ENCODE data around the gene P2RX5.

The P2RX5 gene

DNA sequence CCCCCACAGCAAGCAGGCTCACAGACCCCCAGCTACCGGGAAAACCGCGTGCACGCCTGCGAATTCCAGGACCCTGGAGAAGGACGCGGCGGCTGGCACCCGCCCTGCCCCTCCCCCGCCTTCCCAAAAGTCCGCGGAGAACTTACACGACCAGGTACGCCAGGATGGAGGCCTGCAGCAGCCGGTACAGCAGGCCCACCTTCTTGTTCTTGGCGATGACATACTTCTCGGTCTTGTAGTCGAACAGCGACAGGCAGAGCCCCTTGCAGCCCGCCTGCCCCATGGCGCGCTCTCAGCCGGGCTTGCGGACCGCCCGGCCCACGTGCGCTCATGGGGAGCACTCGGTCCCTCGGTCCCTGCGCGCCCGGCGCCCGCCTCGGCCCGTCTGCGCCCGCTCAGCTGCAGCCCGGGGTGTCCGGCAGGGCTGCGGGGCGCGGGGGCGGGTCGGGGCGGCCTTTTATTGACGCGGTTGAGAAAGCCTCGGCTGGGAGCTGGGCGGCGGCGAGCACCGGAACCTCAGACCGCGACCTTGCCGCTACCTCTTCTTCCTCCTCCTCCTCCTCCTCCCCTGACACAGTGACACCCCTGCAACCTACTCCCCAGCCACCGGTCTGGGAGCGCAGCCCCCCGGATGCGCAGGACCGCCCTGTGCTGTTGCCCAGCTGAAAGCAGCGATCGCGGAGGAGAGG lies at the start of gene P2RX5 (continued):
- TF ChIP-seq ZNF629 (tag by site-specific recombination; IDR thresholded peaks at IDR 0.05), result no peak
- TF ChIP-seq, protein P1, sequence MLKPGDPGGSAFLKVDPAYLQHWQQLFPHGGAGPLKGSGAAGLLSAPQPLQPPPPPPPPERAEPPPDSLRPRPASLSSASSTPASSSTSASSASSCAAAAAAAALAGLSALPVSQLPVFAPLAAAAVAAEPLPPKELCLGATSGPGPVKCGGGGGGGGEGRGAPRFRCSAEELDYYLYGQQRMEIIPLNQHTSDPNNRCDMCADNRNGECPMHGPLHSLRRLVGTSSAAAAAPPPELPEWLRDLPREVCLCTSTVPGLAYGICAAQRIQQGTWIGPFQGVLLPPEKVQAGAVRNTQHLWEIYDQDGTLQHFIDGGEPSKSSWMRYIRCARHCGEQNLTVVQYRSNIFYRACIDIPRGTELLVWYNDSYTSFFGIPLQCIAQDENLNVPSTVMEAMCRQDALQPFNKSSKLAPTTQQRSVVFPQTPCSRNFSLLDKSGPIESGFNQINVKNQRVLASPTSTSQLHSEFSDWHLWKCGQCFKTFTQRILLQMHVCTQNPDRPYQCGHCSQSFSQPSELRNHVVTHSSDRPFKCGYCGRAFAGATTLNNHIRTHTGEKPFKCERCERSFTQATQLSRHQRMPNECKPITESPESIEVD (tag by site-specific recombination; IDR thresholded peaks at IDR 0.05), result no peak
- TF ChIP-seq, protein P2, sequence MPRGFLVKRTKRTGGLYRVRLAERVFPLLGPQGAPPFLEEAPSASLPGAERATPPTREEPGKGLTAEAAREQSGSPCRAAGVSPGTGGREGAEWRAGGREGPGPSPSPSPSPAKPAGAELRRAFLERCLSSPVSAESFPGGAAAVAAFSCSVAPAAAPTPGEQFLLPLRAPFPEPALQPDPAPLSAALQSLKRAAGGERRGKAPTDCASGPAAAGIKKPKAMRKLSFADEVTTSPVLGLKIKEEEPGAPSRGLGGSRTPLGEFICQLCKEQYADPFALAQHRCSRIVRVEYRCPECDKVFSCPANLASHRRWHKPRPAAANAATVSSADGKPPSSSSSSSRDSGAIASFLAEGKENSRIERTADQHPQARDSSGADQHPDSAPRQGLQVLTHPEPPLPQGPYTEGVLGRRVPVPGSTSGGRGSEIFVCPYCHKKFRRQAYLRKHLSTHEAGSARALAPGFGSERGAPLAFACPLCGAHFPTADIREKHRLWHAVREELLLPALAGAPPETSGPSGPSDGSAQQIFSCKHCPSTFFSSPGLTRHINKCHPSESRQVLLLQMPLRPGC (tag by site-specific recombination; IDR thresholded peaks at IDR 0.05), result no peak

DNA sequence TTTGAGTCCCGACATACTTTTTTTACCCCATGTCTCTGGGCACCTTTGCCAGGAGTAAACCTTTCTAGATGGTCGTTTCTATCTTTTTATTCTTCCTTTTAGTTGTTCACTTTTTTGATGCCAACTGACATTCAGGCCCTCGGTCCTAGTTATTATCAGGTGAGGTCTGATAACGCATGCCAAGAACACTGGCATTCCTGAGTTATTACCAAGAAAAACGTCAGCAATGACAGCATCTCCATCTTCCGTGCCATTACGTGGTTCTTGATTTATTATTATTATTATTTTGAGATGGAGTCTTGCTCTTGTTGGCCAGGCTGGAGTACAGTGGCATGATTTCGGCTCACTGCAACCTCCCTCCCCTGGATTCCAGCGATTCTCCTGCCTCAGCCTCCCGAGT lies 49.1 kb upstream of the P2RX5 start:
- Histone ChIP-seq H3K9me3 (ENCODE audit: control insufficient read depth, insufficient read depth, low read depth, low read length) (no peaks in the 10 kb centered on the region), H3K4me1 (ENCODE audit: control insufficient read depth, insufficient read depth, low read length) (no peaks in the 10 kb centered on the region), H3K36me3 (ENCODE audit: control insufficient read depth in 2 of 2, insufficient read depth in 1 of 2, low read length in 2 of 2) (no peaks in the 10 kb centered on the region), H3K4me3 (ENCODE audit: low read depth, low read length) (no peak overlapping the region), H3K27ac (ENCODE audit: extremely low read depth, low read depth, low read length) (no peak overlapping the region)
- TF ChIP-seq ZBTB20 (tag by site-specific recombination; IDR thresholded peaks at IDR 0.05) (no peak), BCL6B (tag by site-specific recombination; IDR thresholded peaks at IDR 0.05) (no peak), ZNF10 (tag by site-specific recombination; IDR thresholded peaks at IDR 0.05) (no peak), ZBTB6 (tag by site-specific recombination; IDR thresholded peaks at IDR 0.05) (no peak), ZBTB17 (tag by site-specific recombination; IDR thresholded peaks at IDR 0.05) (no peak), SCRT1 (tag by site-specific recombination; IDR thresholded peaks at IDR 0.05; ENCODE audit: borderline replicate concordance) (no peak), ZSCAN16 (tag by site-specific recombination; IDR thresholded peaks at IDR 0.05) (no peak), ZNF132 (tag by site-specific recombination; IDR thresholded peaks at IDR 0.05; ENCODE audit: borderline replicate concordance) (no peak), HIC1 (tag by site-specific recombination; IDR thresholded peaks at IDR 0.05) (no peak), ZNF221 (tag by site-specific recombination; IDR thresholded peaks at IDR 0.05; ENCODE audit: borderline replicate concordance) (no peak), ZNF223 (tag by site-specific recombination; IDR thresholded peaks at IDR 0.05) (no peak), ZNF747 (tag by site-specific recombination; IDR thresholded peaks at IDR 0.05) (no peak), GLIS2 (tag by site-specific recombination; IDR thresholded peaks at IDR 0.05) (no peak)
- TF ChIP-seq, protein P3, sequence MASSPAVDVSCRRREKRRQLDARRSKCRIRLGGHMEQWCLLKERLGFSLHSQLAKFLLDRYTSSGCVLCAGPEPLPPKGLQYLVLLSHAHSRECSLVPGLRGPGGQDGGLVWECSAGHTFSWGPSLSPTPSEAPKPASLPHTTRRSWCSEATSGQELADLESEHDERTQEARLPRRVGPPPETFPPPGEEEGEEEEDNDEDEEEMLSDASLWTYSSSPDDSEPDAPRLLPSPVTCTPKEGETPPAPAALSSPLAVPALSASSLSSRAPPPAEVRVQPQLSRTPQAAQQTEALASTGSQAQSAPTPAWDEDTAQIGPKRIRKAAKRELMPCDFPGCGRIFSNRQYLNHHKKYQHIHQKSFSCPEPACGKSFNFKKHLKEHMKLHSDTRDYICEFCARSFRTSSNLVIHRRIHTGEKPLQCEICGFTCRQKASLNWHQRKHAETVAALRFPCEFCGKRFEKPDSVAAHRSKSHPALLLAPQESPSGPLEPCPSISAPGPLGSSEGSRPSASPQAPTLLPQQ (tag by site-specific recombination; IDR thresholded peaks at IDR 0.05), result no peak
- ChIA-PET CTCF (interaction anchor here (10.8 kb wide), 1 partner anchor 7 kb away, joined by 81 read pairs; no protein-coding TSS in a partner anchor), POLR2A (no interaction called here)

Measured in HEK293 (cell line).